NB4 (cell line): Measurements from ENCODE around the gene ZFYVE27.

Experiments used
- MYC ChIP-seq: IDR thresholded peaks from 2 replicates; pipeline ENCODE4 v1.6.1; 2011; ENCODE audit warnings: low read depth, low read length
- POLR2A ChIP-seq: IDR thresholded peaks from 2 replicates; pipeline ENCODE4 v1.6.1; 2011; ENCODE audit warnings: mild to moderate bottlenecking; ENCODE audit not compliant: insufficient read length; ENCODE audit errors: extremely low read depth
- TF ChIP-seq, protein P1 (sequence below): IDR thresholded peaks from one replicate; pipeline ENCODE4 v1.5.1; 2012; ENCODE audit warnings: low read depth, low read length
- TF ChIP-seq, protein P2 (sequence below): IDR thresholded peaks from 2 replicates; pipeline ENCODE4 v1.6.1; 2011; ENCODE audit warnings: low read depth, low read length

DNA sequence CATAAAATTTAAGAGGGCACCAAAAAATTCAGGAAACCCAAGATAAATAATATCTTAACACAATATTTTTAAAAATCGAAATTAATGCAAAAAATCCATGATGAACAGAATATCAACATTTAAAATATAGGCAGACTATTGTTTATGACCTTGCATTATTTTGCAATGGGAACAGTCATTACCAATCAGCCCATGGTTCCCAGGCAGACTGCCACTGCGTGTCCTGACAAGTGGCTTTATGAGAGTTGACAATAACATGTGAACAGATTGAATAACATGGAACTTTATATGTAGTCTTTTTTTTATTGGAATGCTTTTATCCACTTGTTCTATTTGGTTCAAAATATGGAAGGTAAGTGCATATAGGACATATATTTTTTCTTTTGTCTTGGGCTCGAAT, 46.8 kb upstream of the ZFYVE27 start:
- TF ChIP-seq, protein P1, sequence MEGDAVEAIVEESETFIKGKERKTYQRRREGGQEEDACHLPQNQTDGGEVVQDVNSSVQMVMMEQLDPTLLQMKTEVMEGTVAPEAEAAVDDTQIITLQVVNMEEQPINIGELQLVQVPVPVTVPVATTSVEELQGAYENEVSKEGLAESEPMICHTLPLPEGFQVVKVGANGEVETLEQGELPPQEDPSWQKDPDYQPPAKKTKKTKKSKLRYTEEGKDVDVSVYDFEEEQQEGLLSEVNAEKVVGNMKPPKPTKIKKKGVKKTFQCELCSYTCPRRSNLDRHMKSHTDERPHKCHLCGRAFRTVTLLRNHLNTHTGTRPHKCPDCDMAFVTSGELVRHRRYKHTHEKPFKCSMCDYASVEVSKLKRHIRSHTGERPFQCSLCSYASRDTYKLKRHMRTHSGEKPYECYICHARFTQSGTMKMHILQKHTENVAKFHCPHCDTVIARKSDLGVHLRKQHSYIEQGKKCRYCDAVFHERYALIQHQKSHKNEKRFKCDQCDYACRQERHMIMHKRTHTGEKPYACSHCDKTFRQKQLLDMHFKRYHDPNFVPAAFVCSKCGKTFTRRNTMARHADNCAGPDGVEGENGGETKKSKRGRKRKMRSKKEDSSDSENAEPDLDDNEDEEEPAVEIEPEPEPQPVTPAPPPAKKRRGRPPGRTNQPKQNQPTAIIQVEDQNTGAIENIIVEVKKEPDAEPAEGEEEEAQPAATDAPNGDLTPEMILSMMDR, result no peak
- TF ChIP-seq, protein P2, sequence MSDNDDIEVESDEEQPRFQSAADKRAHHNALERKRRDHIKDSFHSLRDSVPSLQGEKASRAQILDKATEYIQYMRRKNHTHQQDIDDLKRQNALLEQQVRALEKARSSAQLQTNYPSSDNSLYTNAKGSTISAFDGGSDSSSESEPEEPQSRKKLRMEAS, result no peak
- TF ChIP-seq MYC (no peak), POLR2A (no peak)
